Upper lobe of left lung (tissue), 6 donors: ENCODE data around the gene CSTPP1. TPM values are rescaled to one million over a fixed set of nuclear protein-coding genes. Genes with fewer than 3 reads are reported as not detected.

ENCODE experiments used
- ATAC-seq, 2 donors: fragments of 200-7000 bp; cut with Tn5 transposase; one replicate each; pipeline ENCODE4 v1.9.1; 2022; ENCODE audit warnings: mild to moderate bottlenecking in 2 of 2, moderate library complexity in 2 of 2; ENCODE audit not compliant: low FRiP score in 2 of 2
- DNase-seq, 2 donors: peaks; one replicate each; pipeline ENCODE4 v3.0.0-alpha.2; 2019 to 2020
- H3K27ac ChIP-seq, 4 donors: fragments of 200-600 bp; sonication (generic); one replicate each; pipeline ENCODE4 v1.5.1; 2016 to 2019
- H3K27me3 ChIP-seq, 4 donors: fragments of 200-600 bp; sonication (generic); one replicate each; pipeline ENCODE4 v1.5.1; 2017 to 2019
- H3K36me3 ChIP-seq, 4 donors: fragments of 200-600 bp; sonication (generic); one replicate each; pipeline ENCODE4 v1.5.1; 2016 to 2019
- H3K4me1 ChIP-seq, 4 donors: fragments of 200-600 bp; sonication (generic); one replicate each; pipeline ENCODE4 v1.5.1; 2018 to 2019
- H3K4me3 ChIP-seq, 4 donors: fragments of 200-600 bp; sonication (generic); one replicate each; pipeline ENCODE4 v1.5.1; 2017 to 2019; ENCODE audit warnings: mild to moderate bottlenecking in 2 of 4, moderate library complexity in 1 of 4
- H3K9me3 ChIP-seq, 4 donors: fragments of 200-600 bp; sonication (generic); one replicate each; pipeline ENCODE4 v1.5.1; 2018 to 2019
- EP300 ChIP-seq, 4 donors: sonication (generic); formaldehyde crosslinking; IDR thresholded peaks; one replicate each; pipeline ENCODE4 v1.5.1; 2017; ENCODE audit warnings: antibody characterized with exemption in 4 of 4, control low read depth in 2 of 4
- POLR2A ChIP-seq, 4 donors: fragments of 450-650 bp; IDR thresholded peaks; one replicate each; pipeline ENCODE4 v1.5.1; 2016 to 2017; ENCODE audit warnings: antibody characterized with exemption in 4 of 4, mild to moderate bottlenecking in 2 of 4
- POLR2AphosphoS5 ChIP-seq, 2 donors: sonication (generic); formaldehyde crosslinking; IDR thresholded peaks; one replicate each; pipeline ENCODE4 v1.5.1; 2017; ENCODE audit warnings: antibody characterized with exemption in 2 of 2
- WGBS, 2 donors: methylation state at CpG; one replicate each; pipeline ENCODE4 v1.1.5; 2017 to 2018; 5-methylcytosine and 5-hydroxymethylcytosine counted together
- total RNA-seq, 6 donors: library from RNA; depleted of rRNA in 4 of 6; stranded (reverse); fragments of >200 nt in 4 of 6; gene quantifications; one replicate each; pipeline versions ENCODE4 v1.1.0 to v1.2.1, GENCODE V29; 2016 to 2021
- TF ChIP-seq, protein P1 (sequence below), 6 experiments: fragments of 450-650 bp in 4 of 6; fragments of 200-600 bp in 2 of 6; sonication (generic) in 2 of 6; IDR thresholded peaks; one replicate each; pipeline ENCODE4 v1.5.1; 2016 to 2019; ENCODE audit warnings: antibody characterized with exemption in 6 of 6
- donor health status: DM: no; HTN: no; CAD: no; lungs with moderate emphysema.
- donor health status: DM: no; HTN: yes; CAD: no; lungs with severe emphysema.

The CSTPP1 gene
- total RNA-seq, 6 donors from 2014 or later = 23.9 to 71.2 (median 47.2) TPM

GRCh38 chr11:47021527-47021818, 84.9 kb downstream of the CSTPP1 start:
- H3K36me3 ChIP-seq = no peaks in the 10 kb centered on the region
- TF ChIP-seq, protein P1, sequence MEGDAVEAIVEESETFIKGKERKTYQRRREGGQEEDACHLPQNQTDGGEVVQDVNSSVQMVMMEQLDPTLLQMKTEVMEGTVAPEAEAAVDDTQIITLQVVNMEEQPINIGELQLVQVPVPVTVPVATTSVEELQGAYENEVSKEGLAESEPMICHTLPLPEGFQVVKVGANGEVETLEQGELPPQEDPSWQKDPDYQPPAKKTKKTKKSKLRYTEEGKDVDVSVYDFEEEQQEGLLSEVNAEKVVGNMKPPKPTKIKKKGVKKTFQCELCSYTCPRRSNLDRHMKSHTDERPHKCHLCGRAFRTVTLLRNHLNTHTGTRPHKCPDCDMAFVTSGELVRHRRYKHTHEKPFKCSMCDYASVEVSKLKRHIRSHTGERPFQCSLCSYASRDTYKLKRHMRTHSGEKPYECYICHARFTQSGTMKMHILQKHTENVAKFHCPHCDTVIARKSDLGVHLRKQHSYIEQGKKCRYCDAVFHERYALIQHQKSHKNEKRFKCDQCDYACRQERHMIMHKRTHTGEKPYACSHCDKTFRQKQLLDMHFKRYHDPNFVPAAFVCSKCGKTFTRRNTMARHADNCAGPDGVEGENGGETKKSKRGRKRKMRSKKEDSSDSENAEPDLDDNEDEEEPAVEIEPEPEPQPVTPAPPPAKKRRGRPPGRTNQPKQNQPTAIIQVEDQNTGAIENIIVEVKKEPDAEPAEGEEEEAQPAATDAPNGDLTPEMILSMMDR (IDR thresholded peaks at IDR 0.05) = no peak
- TF ChIP-seq POLR2AphosphoS5 (IDR thresholded peaks at IDR 0.05) = no peak
- no peak overlapping the region for H3K4me3 ChIP-seq
- WGBS, 2 donors = 84 to 89% methylated on average over 1 of the region's 1 CpG
- ATAC-seq (no peak), DNase-seq (no peak)
- H3K27me3 ChIP-seq = no peaks in the 10 kb centered on the region
- H3K27ac ChIP-seq = no peak overlapping the region
- H3K4me1 ChIP-seq = no peaks in the 10 kb centered on the region
- no peaks in the 10 kb centered on the region for H3K9me3 ChIP-seq

- Histone ChIP-seq H3K4me1 (no peaks in the 10 kb centered on the region), H3K9me3 (no peaks in the 10 kb centered on the region), H3K4me3 (no peak overlapping the region), H3K27me3 (no peaks in the 10 kb centered on the region), H3K27ac (no peak overlapping the region), H3K36me3 (no peaks in the 10 kb centered on the region)
- TF ChIP-seq POLR2AphosphoS5 (IDR thresholded peaks at IDR 0.05) (no peak), EP300 (IDR thresholded peaks at IDR 0.05) (no peak), POLR2A (IDR thresholded peaks at IDR 0.05) (no peak)
- TF ChIP-seq, protein P1 (IDR thresholded peaks at IDR 0.05) = no peak
- 94% methylated on average over 1 of the region's 1 CpG for WGBS, 2 donors
- ATAC-seq (no peak), DNase-seq (no peak)
Measured at GRCh38 chr11:47021965-47022364, 85.4 kb downstream of the CSTPP1 start.

DNA sequence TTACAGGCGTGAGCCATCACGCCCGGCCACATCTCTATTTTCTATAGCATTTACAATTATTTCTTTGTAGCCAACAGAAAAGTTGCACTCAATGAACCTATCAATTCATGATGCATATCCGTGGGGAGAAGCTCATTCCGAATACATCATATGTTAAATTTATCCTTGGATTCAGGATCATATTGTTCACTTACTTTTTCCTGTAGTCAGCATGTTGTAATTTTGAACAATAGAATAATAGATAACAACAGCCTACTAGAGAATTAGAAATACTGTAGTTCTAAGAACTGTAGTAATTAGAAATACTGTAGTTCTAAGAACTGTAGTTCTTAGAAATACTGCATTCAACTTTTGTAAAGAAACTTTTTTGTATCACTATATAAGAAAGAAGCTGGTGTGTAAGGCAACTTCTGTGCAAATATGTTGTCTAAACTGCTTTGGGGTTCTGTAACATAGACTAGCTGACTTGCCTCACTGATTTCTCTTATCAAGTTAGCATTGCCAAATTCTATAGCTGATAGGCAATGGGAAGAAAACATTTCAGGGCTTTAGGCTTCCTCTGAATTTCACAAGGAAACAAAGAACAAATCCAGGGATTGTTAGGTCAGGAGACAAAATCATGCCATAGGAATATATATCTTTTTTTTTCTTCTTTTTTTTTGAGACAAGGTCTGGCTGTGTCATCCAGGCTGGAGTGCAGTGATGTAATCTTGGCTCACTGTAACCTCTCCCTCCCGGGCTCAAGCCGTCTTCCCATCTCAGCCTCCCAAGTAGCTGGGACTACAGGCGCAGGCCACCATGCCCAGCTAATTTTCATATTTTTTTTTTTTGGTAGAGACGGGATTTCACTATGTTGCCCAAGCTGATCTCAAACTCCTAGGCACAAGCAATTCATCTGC, 91.9 kb downstream of the CSTPP1 start:
- Histone ChIP-seq H3K9me3 (no peaks in the 10 kb centered on the region), H3K36me3 (no peaks in the 10 kb centered on the region), H3K27me3 (no peaks in the 10 kb centered on the region), H3K4me3 (no peak overlapping the region), H3K27ac (no peak overlapping the region), H3K4me1 (no peaks in the 10 kb centered on the region)
- ATAC-seq = no peak
- TF ChIP-seq POLR2AphosphoS5 (IDR thresholded peaks at IDR 0.05) = no peak
- no peak for TF ChIP-seq EP300 (IDR thresholded peaks at IDR 0.05)
- TF ChIP-seq, protein P1 (IDR thresholded peaks at IDR 0.05) = no peak
- no peak for TF ChIP-seq POLR2A (IDR thresholded peaks at IDR 0.05)
- DNase-seq = no peak
- WGBS, 2 donors = 83 to 95% methylated on average over 8 to 9 of the region's 9 CpGs

DNA sequence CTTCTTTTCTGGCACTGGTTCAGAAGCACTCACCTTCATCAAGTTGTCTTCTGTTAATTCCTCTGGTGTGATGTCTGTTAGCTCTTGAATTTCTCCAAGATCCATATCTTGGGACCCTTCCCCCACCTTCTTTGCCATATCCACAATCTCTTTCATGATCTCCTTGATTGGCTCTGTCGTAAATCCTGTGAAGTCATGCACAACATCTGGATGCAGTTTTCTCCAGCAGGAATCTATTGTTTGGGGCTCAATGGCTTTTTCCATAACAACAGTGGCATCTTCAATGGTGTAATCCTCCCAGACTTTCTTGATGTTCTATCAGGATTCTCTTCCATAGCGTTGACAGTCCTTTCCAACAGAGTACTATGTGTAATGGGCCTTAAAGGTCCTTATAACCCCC, 96.9 kb downstream of the CSTPP1 start:
- no peak overlapping the region for H3K27ac ChIP-seq
- no peak for TF ChIP-seq POLR2AphosphoS5 (IDR thresholded peaks at IDR 0.05)
- TF ChIP-seq POLR2A (IDR thresholded peaks at IDR 0.05) = no peak
- TF ChIP-seq, protein P1 (IDR thresholded peaks at IDR 0.05) = no peak
- no peak for TF ChIP-seq EP300 (IDR thresholded peaks at IDR 0.05)
- no peak overlapping the region for H3K4me3 ChIP-seq
- ATAC-seq (no peak), DNase-seq (no peak)
- 94 to 98% methylated on average over 2 of the region's 2 CpGs for WGBS, 2 donors
- no peaks in the 10 kb centered on the region for H3K36me3 ChIP-seq
- H3K4me1 ChIP-seq = no peaks in the 10 kb centered on the region
- H3K27me3 ChIP-seq = no peaks in the 10 kb centered on the region
- H3K9me3 ChIP-seq = no peaks in the 10 kb centered on the region

DNA sequence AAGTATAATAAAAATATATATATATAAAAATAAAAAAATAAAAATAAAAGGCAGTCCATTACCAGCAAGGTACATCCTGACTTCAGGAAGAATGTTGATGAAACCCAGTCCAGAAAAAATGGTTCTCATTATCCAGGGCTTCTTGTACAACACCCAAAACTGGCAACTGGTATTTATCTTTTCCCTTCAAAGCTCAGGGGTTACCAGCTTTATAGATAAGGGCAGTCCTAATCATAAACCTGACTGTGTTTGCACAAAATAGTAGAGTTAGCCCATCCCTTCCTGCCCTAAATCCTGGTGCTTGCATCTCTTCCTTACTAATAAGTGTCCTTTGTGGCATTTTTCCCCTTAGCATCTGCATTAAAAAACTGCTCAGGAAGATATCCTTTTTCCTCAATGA, 97.5 kb downstream of the CSTPP1 start:
- DNase-seq (no peak), ATAC-seq (no peak)
- Histone ChIP-seq H3K36me3 (no peaks in the 10 kb centered on the region), H3K27me3 (no peaks in the 10 kb centered on the region), H3K4me1 (no peaks in the 10 kb centered on the region), H3K9me3 (no peaks in the 10 kb centered on the region), H3K4me3 (no peak overlapping the region), H3K27ac (no peak overlapping the region)
- TF ChIP-seq POLR2AphosphoS5 (IDR thresholded peaks at IDR 0.05) (no peak), POLR2A (IDR thresholded peaks at IDR 0.05) (no peak), EP300 (IDR thresholded peaks at IDR 0.05) (no peak)
- TF ChIP-seq, protein P1 (IDR thresholded peaks at IDR 0.05) = no peak
